ENCODE data around the gene C16orf89. TPM values are rescaled to one million over a fixed set of nuclear protein-coding genes. Genes with fewer than 3 reads are reported as not detected.

The C16orf89 gene
- total RNA-seq, 1 experiment from 2014 or later, result not detected

DNA sequence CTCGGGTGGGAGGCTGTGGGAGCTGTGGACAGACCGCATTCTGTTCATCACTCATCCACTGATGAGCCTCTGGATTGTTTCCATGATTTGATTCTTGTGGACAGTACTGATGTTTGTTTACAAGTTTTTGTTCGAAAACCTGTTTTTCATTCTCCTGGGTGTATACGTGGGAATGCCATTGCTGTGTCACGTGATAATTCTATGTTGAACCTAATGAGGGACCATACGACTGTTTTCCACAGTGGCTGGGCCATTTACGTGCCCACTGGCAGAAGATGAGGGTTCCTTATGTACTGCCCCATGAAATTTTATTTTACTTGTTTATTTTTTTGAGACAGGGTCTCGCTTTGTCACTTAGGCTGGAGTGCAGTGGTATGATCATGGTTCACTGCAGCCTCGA is 3.3 kb upstream of the C16orf89 start:
- H3K4me2 ChIP-seq, result no peak overlapping the region
- H3K9me3 ChIP-seq (ENCODE audit: insufficient read depth, low read depth), result no peaks in the 10 kb centered on the region
- H3K4me1 ChIP-seq (replicated peaks; ENCODE audit: insufficient read depth), result peaks cover 12% of the 10 kb centered on the region
- H3K27me3 ChIP-seq (ENCODE audit: insufficient read depth, low read depth), result peaks cover 30% of the 10 kb centered on the region
- H2AFZ ChIP-seq, result no peak overlapping the region
- H4K20me1 ChIP-seq (ENCODE audit: insufficient read depth), result no peaks in the 10 kb centered on the region; the same call in 1 of the 2 replicates
- no peaks in the 10 kb centered on the region for H3K36me3 ChIP-seq (ENCODE audit: low read depth)
- no peak overlapping the region for H3K4me3 ChIP-seq
- peaks cover 16% of the 10 kb centered on the region; the same call in 1 of the 2 replicates for H3K79me2 ChIP-seq (ENCODE audit: low read depth)
- ChIA-PET CTCF (no interaction called here), POLR2A (ENCODE audit: unreplicated experiment) (no interaction called here)
- no peak for DNase-seq
- intact Hi-C loops (cut with micrococcal nuclease; ENCODE audit: unreplicated experiment), result no loop called here
- TF ChIP-seq, protein P1, sequence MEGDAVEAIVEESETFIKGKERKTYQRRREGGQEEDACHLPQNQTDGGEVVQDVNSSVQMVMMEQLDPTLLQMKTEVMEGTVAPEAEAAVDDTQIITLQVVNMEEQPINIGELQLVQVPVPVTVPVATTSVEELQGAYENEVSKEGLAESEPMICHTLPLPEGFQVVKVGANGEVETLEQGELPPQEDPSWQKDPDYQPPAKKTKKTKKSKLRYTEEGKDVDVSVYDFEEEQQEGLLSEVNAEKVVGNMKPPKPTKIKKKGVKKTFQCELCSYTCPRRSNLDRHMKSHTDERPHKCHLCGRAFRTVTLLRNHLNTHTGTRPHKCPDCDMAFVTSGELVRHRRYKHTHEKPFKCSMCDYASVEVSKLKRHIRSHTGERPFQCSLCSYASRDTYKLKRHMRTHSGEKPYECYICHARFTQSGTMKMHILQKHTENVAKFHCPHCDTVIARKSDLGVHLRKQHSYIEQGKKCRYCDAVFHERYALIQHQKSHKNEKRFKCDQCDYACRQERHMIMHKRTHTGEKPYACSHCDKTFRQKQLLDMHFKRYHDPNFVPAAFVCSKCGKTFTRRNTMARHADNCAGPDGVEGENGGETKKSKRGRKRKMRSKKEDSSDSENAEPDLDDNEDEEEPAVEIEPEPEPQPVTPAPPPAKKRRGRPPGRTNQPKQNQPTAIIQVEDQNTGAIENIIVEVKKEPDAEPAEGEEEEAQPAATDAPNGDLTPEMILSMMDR (conservative IDR thresholded peaks at IDR 0.05), result no peak
- no peak for TF ChIP-seq EZH2 (IDR thresholded peaks at IDR 0.05; ENCODE audit: low read depth)
- no peaks in the 10 kb centered on the region for H3K9me2 ChIP-seq (ENCODE audit: insufficient read depth)
- no peaks in the 10 kb centered on the region; the same call in 1 of the 2 replicates for H3F3A ChIP-seq (ENCODE audit: insufficient read depth, low read depth)
- no peak overlapping the region for H3K27ac ChIP-seq
- no TSS peak for BruUV-seq (replicated peaks)

DNA sequence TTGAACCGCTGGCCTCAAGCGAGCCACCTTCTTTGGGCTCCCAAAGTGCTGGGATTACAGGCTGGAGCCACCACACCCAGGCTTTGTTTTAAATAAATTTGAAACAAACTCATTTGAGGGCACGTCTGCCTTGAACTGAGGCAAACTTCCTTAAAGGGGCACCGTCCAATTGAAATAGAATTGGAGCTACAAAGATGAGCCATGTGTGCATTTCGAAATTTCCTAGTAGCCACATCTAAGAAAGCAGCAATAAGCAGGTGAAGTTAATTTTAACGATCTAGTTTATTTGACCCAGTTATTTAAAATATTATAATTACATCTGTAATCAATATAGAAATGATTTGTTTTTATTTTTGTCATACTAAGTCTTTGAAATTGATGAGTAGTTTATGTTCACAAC is 755 bp upstream of the C16orf89 start:
- no peak for TF ChIP-seq EZH2 (IDR thresholded peaks at IDR 0.05; ENCODE audit: low read depth)
- TF ChIP-seq, protein P1 (conservative IDR thresholded peaks at IDR 0.05), result no peak
- no peaks in the 10 kb centered on the region for H3K79me2 ChIP-seq (ENCODE audit: low read depth)
- no peak overlapping the region for H3K4me2 ChIP-seq
- no peak overlapping the region for H2AFZ ChIP-seq
- no peaks in the 10 kb centered on the region for H3K9me3 ChIP-seq (ENCODE audit: insufficient read depth, low read depth)
- H3K4me1 ChIP-seq (replicated peaks; ENCODE audit: insufficient read depth), result peaks cover 5% of the 10 kb centered on the region
- no peak overlapping the region for H3K4me3 ChIP-seq
- ChIA-PET POLR2A (ENCODE audit: unreplicated experiment) (no interaction called here), CTCF (no interaction called here)
- no peaks in the 10 kb centered on the region; the same call in 1 of the 2 replicates for H4K20me1 ChIP-seq (ENCODE audit: insufficient read depth)
- no peak for DNase-seq
- H3K9me2 ChIP-seq (ENCODE audit: insufficient read depth), result no peaks in the 10 kb centered on the region
- peaks cover 53% of the 10 kb centered on the region for H3K27me3 ChIP-seq (ENCODE audit: insufficient read depth, low read depth)
- no TSS peak for BruUV-seq (replicated peaks)
- H3K36me3 ChIP-seq (ENCODE audit: low read depth), result no peaks in the 10 kb centered on the region
- no peaks in the 10 kb centered on the region; the same call in 1 of the 2 replicates for H3F3A ChIP-seq (ENCODE audit: insufficient read depth, low read depth)
- intact Hi-C loops (cut with micrococcal nuclease; ENCODE audit: unreplicated experiment), result no loop called here
- no peak overlapping the region for H3K27ac ChIP-seq

DNA sequence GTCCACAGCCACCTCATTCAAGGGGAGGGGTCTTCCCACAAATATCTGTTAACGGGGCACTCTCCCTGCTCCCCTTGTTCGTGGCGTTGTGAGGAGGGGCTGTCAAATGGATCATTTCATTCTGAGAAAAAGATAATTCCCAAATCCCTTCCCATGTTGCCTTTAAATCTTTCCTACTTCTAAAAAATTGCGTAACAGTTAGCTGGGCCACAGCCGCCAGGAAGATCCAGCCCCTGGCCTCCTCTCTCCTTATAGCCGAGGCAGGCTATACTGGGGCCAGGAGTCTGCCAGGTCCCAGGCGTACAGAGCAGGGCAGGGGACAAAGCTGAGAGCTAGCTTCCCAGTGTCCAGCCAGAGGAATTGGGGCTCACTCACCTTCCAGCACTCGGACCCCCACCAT is 430 bp downstream of the C16orf89 start:
- H4K20me1 ChIP-seq (ENCODE audit: insufficient read depth), result no peaks in the 10 kb centered on the region; the same call in 1 of the 2 replicates
- POLR2A ChIA-PET (ENCODE audit: unreplicated experiment), result no interaction called here

More for the DNA sequence above, 430 bp downstream of the C16orf89 start:
- no peak overlapping the region for H2AFZ ChIP-seq
- no peaks in the 10 kb centered on the region for H3K36me3 ChIP-seq (ENCODE audit: low read depth)
- H3K4me1 ChIP-seq (replicated peaks; ENCODE audit: insufficient read depth), result no peaks in the 10 kb centered on the region
- no peak overlapping the region for H3K27ac ChIP-seq
- no peak overlapping the region for H3K4me2 ChIP-seq
- H3K79me2 ChIP-seq (ENCODE audit: low read depth), result no peaks in the 10 kb centered on the region
- CTCF ChIA-PET, result interaction anchor here (0.6 kb wide), 1 partner anchor 331 kb away, joined by 3 read pairs; the partner anchor contains the start of gene DNAAF8
- H3K9me3 ChIP-seq (ENCODE audit: insufficient read depth, low read depth), result no peaks in the 10 kb centered on the region
- DNase-seq, result no peak
- H3F3A ChIP-seq (ENCODE audit: insufficient read depth, low read depth), result no peaks in the 10 kb centered on the region; the same call in 1 of the 2 replicates
- peaks cover 55% of the 10 kb centered on the region for H3K27me3 ChIP-seq (ENCODE audit: insufficient read depth, low read depth)
- H3K4me3 ChIP-seq, result no peak overlapping the region
- intact Hi-C loops (cut with micrococcal nuclease; ENCODE audit: unreplicated experiment), result no loop called here
- no peak for TF ChIP-seq EZH2 (IDR thresholded peaks at IDR 0.05; ENCODE audit: low read depth)
- TF ChIP-seq, protein P1 (conservative IDR thresholded peaks at IDR 0.05), result no peak
- H3K9me2 ChIP-seq (ENCODE audit: insufficient read depth), result no peaks in the 10 kb centered on the region
- BruUV-seq (replicated peaks), result no TSS peak

All from PC-9 (cell line).